Esophagus (tissue), 2 donors: ENCODE results near the gene CLASP1. TPM values are rescaled to one million over a fixed set of nuclear protein-coding genes. Genes with fewer than 3 reads are reported as not detected.

Experiments used
- H3K27ac ChIP-seq, 2 donors: one replicate each; pipeline ENCODE4 v1.5.1; 2013; ENCODE audit warnings: low read depth in 2 of 2, mild to moderate bottlenecking in 2 of 2, inconsistent platforms in 1 of 2, low read length in 1 of 2, moderate library complexity in 1 of 2
- H3K27me3 ChIP-seq, 2 donors: one replicate each; pipeline ENCODE4 v1.6.1; 2013; ENCODE audit warnings: low read length in 2 of 2, control low read depth in 1 of 2, mild to moderate bottlenecking in 1 of 2; ENCODE audit not compliant: insufficient read depth in 2 of 2, control insufficient read depth in 1 of 2
- H3K36me3 ChIP-seq, 2 donors: one replicate each; pipeline ENCODE4 v1.6.1; 2013; ENCODE audit warnings: low read length in 1 of 2; ENCODE audit not compliant: control insufficient read depth in 2 of 2, insufficient read depth in 2 of 2
- H3K4me1 ChIP-seq, 2 donors: one replicate each; pipeline ENCODE4 v1.6.1; 2013; ENCODE audit warnings: low read length in 1 of 2; ENCODE audit not compliant: control insufficient read depth in 2 of 2, insufficient read depth in 2 of 2
- H3K4me3 ChIP-seq, 2 donors: one replicate each; pipeline ENCODE4 v1.5.1; 2013; ENCODE audit warnings: low read length in 2 of 2, mild to moderate bottlenecking in 2 of 2, low read depth in 1 of 2, moderate library complexity in 1 of 2
- H3K9me3 ChIP-seq, 2 donors: one replicate each; pipeline ENCODE4 v1.6.1; 2013; ENCODE audit warnings: mild to moderate bottlenecking in 2 of 2, low read depth in 1 of 2, low read length in 1 of 2, moderate library complexity in 1 of 2; ENCODE audit not compliant: control insufficient read depth in 2 of 2, insufficient read depth in 1 of 2
- WGBS, 2 donors: extraction: QIAGEN DNeasy Blood & Tissue Kit; methylation state at CpG; one replicate each; pipeline ENCODE4 v1.1.7; 2013; 5-methylcytosine and 5-hydroxymethylcytosine counted together
- polyA plus RNA-seq, 2 donors: library from polyadenylated mRNA; stranded (reverse); fragments of 200-250 nt; gene quantifications; one replicate each; pipeline ENCODE4 v1.2.3, GENCODE V29; 2013
- donor health status: healthy with polysubstance abuse.
- donor health status: Bipolar disorder and iron deficiency.

The CLASP1 gene
- polyA plus RNA-seq, 2 donors = 9.1 to 9.8 TPM

GRCh38 chr2:121291251-121291580 is 358.0 kb downstream of the CLASP1 start:
- H3K27me3 ChIP-seq = no peaks in the 10 kb centered on the region
- no peaks in the 10 kb centered on the region for H3K4me1 ChIP-seq
- 92 to 97% methylated on average over 5 of the region's 5 CpGs for WGBS, 2 donors
- H3K4me3 ChIP-seq = no peak overlapping the region
- no peak overlapping the region for H3K27ac ChIP-seq
- no peaks in the 10 kb centered on the region for H3K36me3 ChIP-seq
- no peaks in the 10 kb centered on the region for H3K9me3 ChIP-seq

GRCh38 chr2:121289271-121289670 is 360.0 kb downstream of the CLASP1 start:
- Histone ChIP-seq H3K27me3 (no peaks in the 10 kb centered on the region), H3K27ac (no peak overlapping the region), H3K9me3 (no peaks in the 10 kb centered on the region), H3K4me1 (no peaks in the 10 kb centered on the region), H3K36me3 (no peaks in the 10 kb centered on the region), H3K4me3 (no peak overlapping the region)
- WGBS, 2 donors = 75 to 81% methylated on average over 5 of the region's 5 CpGs

DNA sequence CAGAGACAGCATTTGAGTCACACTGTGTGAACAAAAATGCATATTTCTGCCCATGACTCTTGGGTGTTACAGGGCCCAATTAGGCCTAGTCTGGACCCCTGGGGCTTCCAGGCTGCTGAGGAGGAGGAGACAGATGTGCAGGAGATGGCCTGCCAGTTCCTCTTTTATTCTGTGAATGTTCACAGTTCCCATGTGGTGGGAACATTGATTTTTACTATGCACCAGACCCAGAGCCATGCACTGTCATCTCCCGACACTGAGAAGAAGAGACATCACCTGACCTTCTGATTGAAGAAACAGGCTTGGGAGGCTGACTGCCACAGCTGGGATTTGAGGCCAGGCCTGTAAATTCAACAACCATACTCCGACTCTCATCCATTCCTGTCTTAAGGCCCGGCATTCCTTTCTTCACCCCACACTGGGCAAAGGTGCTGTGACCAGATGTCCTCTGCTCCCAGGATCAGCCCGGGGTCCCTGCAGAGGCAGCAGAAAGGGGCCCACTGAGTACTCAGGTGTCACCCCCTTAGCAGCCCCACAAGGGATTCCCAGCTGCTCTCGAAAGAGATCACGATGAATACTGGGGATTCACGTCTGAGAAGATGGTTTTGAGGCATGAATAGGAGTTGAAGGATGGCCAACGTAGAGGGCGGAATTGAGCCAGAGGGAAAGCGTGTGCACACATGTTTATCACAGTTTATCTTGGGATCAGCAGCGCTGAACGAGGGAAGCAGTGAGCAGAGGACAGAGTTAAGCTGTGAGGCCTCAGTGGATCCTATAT is 360.6 kb downstream of the CLASP1 start:
- Histone ChIP-seq H3K9me3 (no peaks in the 10 kb centered on the region), H3K4me1 (no peaks in the 10 kb centered on the region), H3K36me3 (no peaks in the 10 kb centered on the region), H3K27ac (no peak overlapping the region), H3K27me3 (no peaks in the 10 kb centered on the region), H3K4me3 (no peak overlapping the region)
- 64 to 69% methylated on average over 12 of the region's 12 CpGs for WGBS, 2 donors

GRCh38 chr2:121287956-121288355 is 361.3 kb downstream of the CLASP1 start:
- Histone ChIP-seq H3K36me3 (no peaks in the 10 kb centered on the region), H3K27ac (no peak overlapping the region), H3K4me3 (no peak overlapping the region), H3K4me1 (no peaks in the 10 kb centered on the region), H3K9me3 (no peaks in the 10 kb centered on the region), H3K27me3 (no peaks in the 10 kb centered on the region)
- 95 to 96% methylated on average over 4 of the region's 4 CpGs for WGBS, 2 donors

Other genes starting within 250 kb of the CLASP1 start
- gene RNU4ATAC, start 118.6 kb downstream of the CLASP1 start, polyA plus RNA-seq = not detected
- gene NIFK, start 87.4 kb upstream of the CLASP1 start, polyA plus RNA-seq = 10 to 100 TPM; 38.2 to 39.9 TPM
- gene TSN, start 106.2 kb upstream of the CLASP1 start, polyA plus RNA-seq = 10 to 100 TPM; 16.5 to 22.9 TPM